H1 (cell line): ENCODE measurements around the gene GAREM2. TPM values are rescaled to one million over a fixed set of nuclear protein-coding genes. Genes with fewer than 3 reads are reported as not detected.
"Not testable (repeated sequence)": the region's sequence is repeated elsewhere in the genome, so short reads cannot be mapped to it uniquely, and the experiment has no call there.

Source experiments
- CTCF ChIA-PET: fragments of 300-600 bp; sonication (Branson Sonifier 250); formaldehyde crosslinking; loops from one replicate; lab custom pipeline; 2021; ENCODE audit not compliant: partially characterized antibody; lab: Charles Lee
- POLR2A ChIA-PET: fragments of 300-600 bp; sonication (Branson Sonifier 250); formaldehyde crosslinking; loops from one replicate; lab custom pipeline; 2021; ENCODE audit warnings: inconsistent platforms; ENCODE audit not compliant: partially characterized antibody; lab: Charles Lee
- DNase-seq, 2 experiments: peaks; one replicate each; pipeline versions ENCODE4 v3.0.0 to v3.0.0-alpha.2; 2010 to 2022; ENCODE audit warnings: low spot score in 2 of 2, low read depth in 1 of 2, mixed read lengths in 1 of 2
- FAIRE-seq: peaks from 2 replicates; lab custom pipeline; 2011; peaks lifted over from hg19 to GRCh38; lab: Jason Lieb, UNC
- H2AFZ ChIP-seq: 2 replicates; pipeline ENCODE4 v1.8.1; 2012; ENCODE audit warnings: low read length, inconsistent platforms
- H2AK5ac ChIP-seq: 2 replicates; pipeline ENCODE4 v1.6.1; 2013; ENCODE audit warnings: low read depth, low read length
- H2BK120ac ChIP-seq: replicated peaks from 2 replicates; pipeline ENCODE3; 2013; ENCODE audit warnings: low read depth, low read length, inconsistent platforms
- H2BK12ac ChIP-seq: 2 replicates; pipeline ENCODE4 v1.6.1; 2013; ENCODE audit warnings: low read depth, low read length
- H2BK15ac ChIP-seq: 2 replicates; pipeline ENCODE4 v1.6.1; 2013; ENCODE audit warnings: low read length
- H2BK20ac ChIP-seq: 2 replicates; pipeline ENCODE4 v1.6.1; 2013; ENCODE audit warnings: low read length
- H2BK5ac ChIP-seq: 2 replicates; pipeline ENCODE4 v1.6.1; 2013; ENCODE audit warnings: low read depth, low read length
- H3K14ac ChIP-seq: 2 replicates; pipeline ENCODE4 v1.6.1; 2013; ENCODE audit warnings: inconsistent platforms; ENCODE audit not compliant: insufficient read length
- H3K18ac ChIP-seq: 2 replicates; pipeline ENCODE4 v1.6.1; 2013; ENCODE audit warnings: low read length; ENCODE audit errors: extremely low read depth
- H3K23ac ChIP-seq: 2 replicates; pipeline ENCODE4 v1.6.1; 2013; ENCODE audit warnings: inconsistent platforms; ENCODE audit not compliant: insufficient read length
- H3K23me2 ChIP-seq: 2 replicates; pipeline ENCODE4 v1.6.1; 2013; ENCODE audit warnings: low read depth, low read length
- H3K27ac ChIP-seq: 2 replicates; pipeline ENCODE4 v1.6.1; 2011; ENCODE audit warnings: low read depth, low read length, inconsistent platforms
- H3K27me3 ChIP-seq, 4 experiments: replicated peaks in 1 of 4; 1 replicate in 1 of 4; 2 replicates in 3 of 4; pipeline versions ENCODE4 v1.6.1 to v1.8.1; 2011 to 2013; ENCODE audit warnings: low read length in 3 of 4, mild to moderate bottlenecking in 3 of 4, inconsistent platforms in 2 of 4, mixed read lengths in 2 of 4, moderate library complexity in 1 of 4; ENCODE audit not compliant: control insufficient read depth in 3 of 4, insufficient read depth in 3 of 4; ENCODE audit errors: extremely low read depth in 1 of 4
- H3K36me3 ChIP-seq, 4 experiments: 2 replicates each; pipeline versions ENCODE4 v1.6.1 to v1.8.1; 2011 to 2013; ENCODE audit warnings: mild to moderate bottlenecking in 4 of 4, low read length in 3 of 4, moderate library complexity in 2 of 4, control low read depth in 1 of 4, inconsistent platforms in 1 of 4; ENCODE audit not compliant: insufficient read depth in 4 of 4, control insufficient read depth in 2 of 4
- H3K4ac ChIP-seq: replicated peaks from 2 replicates; pipeline ENCODE3; 2013; ENCODE audit warnings: low read length, low read depth, mixed read lengths, inconsistent platforms; ENCODE audit not compliant: insufficient read length
- H3K4me1 ChIP-seq, 4 experiments: replicated peaks in 1 of 4; 1 replicate in 1 of 4; 2 replicates in 3 of 4; pipeline versions ENCODE4 v1.6.1 to v1.8.1; 2011 to 2013; ENCODE audit warnings: low read length in 3 of 4, inconsistent platforms in 2 of 4, mixed read lengths in 1 of 4; ENCODE audit not compliant: insufficient read depth in 4 of 4, control insufficient read depth in 3 of 4
- H3K4me2 ChIP-seq, 2 experiments: 2 replicates each; pipeline versions ENCODE4 v1.6.1 to v1.8.1; 2011 to 2013; ENCODE audit warnings: low read depth in 2 of 2, low read length in 2 of 2, control low read depth in 1 of 2, inconsistent platforms in 1 of 2, mild to moderate bottlenecking in 1 of 2; ENCODE audit not compliant: insufficient read depth in 1 of 2
- H3K4me3 ChIP-seq, 4 experiments: fragments of 200-600, 300-600 bp in 1 of 4; sonication (generic), shearing (Covaris generic), sonication (Bioruptor Twin) in 1 of 4; 2 replicates each; pipeline versions ENCODE4 v1.5.1 to v1.8.1; 2011 to 2016; ENCODE audit warnings: low read length in 4 of 4, low read depth in 3 of 4, control low read depth in 2 of 4, inconsistent platforms in 2 of 4, mild to moderate bottlenecking in 2 of 4, mixed read lengths in 1 of 4, moderate library complexity in 1 of 4; ENCODE audit not compliant: insufficient read depth in 2 of 4; ENCODE audit errors: extremely low read depth in 1 of 4
- H3K56ac ChIP-seq: replicated peaks from 2 replicates; pipeline ENCODE3; 2013; ENCODE audit warnings: low read depth, mild to moderate bottlenecking, mixed read lengths, low read length, inconsistent platforms; ENCODE audit not compliant: insufficient read length
- H3K79me1 ChIP-seq: 2 replicates; pipeline ENCODE4 v1.6.1; 2013; ENCODE audit warnings: low read depth, low read length, control low read depth
- H3K79me2 ChIP-seq, 2 experiments: 2 replicates each; pipeline versions ENCODE4 v1.6.1 to v1.8.1; 2012 to 2013; ENCODE audit warnings: low read length in 2 of 2, mild to moderate bottlenecking in 2 of 2, inconsistent platforms in 1 of 2; ENCODE audit not compliant: insufficient read depth in 2 of 2, control insufficient read depth in 1 of 2
- H3K9ac ChIP-seq, 4 experiments: replicated peaks in 1 of 4; 1 replicate in 1 of 4; 2 replicates in 3 of 4; pipeline versions ENCODE4 v1.6.1 to v1.8.1; 2011 to 2013; ENCODE audit warnings: low read depth in 3 of 4, low read length in 3 of 4, control low read depth in 2 of 4, mild to moderate bottlenecking in 2 of 4, moderate library complexity in 2 of 4, inconsistent platforms in 1 of 4; ENCODE audit errors: extremely low read depth in 1 of 4
- H3K9me3 ChIP-seq, 2 experiments: 2 replicates each; pipeline versions ENCODE4 v1.6.1 to v1.8.1; 2012 to 2013; ENCODE audit warnings: mild to moderate bottlenecking in 2 of 2, moderate library complexity in 2 of 2, control low read depth in 1 of 2, inconsistent platforms in 1 of 2, low read depth in 1 of 2, low read length in 1 of 2, mixed read lengths in 1 of 2; ENCODE audit not compliant: insufficient read depth in 2 of 2
- H4K20me1 ChIP-seq, 2 experiments: replicated peaks in 1 of 2; 2 replicates each; pipeline versions ENCODE3 to v1.8.1; 2011 to 2013; ENCODE audit warnings: inconsistent platforms in 2 of 2, low read length in 2 of 2, mild to moderate bottlenecking in 1 of 2; ENCODE audit not compliant: insufficient read depth in 2 of 2, control insufficient read depth in 1 of 2
- H4K5ac ChIP-seq: 2 replicates; pipeline ENCODE4 v1.6.1; 2013; ENCODE audit warnings: low read length, low read depth, mixed read lengths, inconsistent platforms; ENCODE audit not compliant: insufficient read length
- H4K8ac ChIP-seq: 2 replicates; pipeline ENCODE4 v1.8.0; 2013; ENCODE audit warnings: mild to moderate bottlenecking, moderate library complexity, low read length, inconsistent platforms; ENCODE audit not compliant: insufficient read depth; ENCODE audit errors: extremely low read depth
- H4K91ac ChIP-seq: replicated peaks from 2 replicates; pipeline ENCODE3; 2013; ENCODE audit warnings: low read length, mixed read lengths, inconsistent platforms; ENCODE audit not compliant: insufficient read length
- BACH1 ChIP-seq: IDR thresholded peaks from 2 replicates; pipeline ENCODE4 v1.6.1; 2012; ENCODE audit warnings: low read length, improper control_type of control experiment
- JUND ChIP-seq: IDR thresholded peaks from 2 replicates; pipeline ENCODE4 v1.6.1; 2011; ENCODE audit warnings: mild to moderate bottlenecking, improper control_type of control experiment, low read length
- WGBS, 2 experiments: shearing (Covaris generic) in 1 of 2; methylation state at CpG; one replicate each; pipeline versions ENCODE4 v1.1.6 to v1.1.7; 2013 to 2015; ENCODE audit warnings: low lambda C conversion rate in 2 of 2, mixed read lengths in 2 of 2, inconsistent platforms in 1 of 2, low coverage in 1 of 2, missing lambda C conversion rate in 1 of 2; ENCODE audit not compliant: insufficient replicate concordance in 2 of 2, insufficient coverage in 1 of 2, insufficient read length in 1 of 2; ENCODE audit errors: extremely low coverage in 1 of 2, missing lambda C conversion rate in 1 of 2; 5-methylcytosine and 5-hydroxymethylcytosine counted together
- polyA plus RNA-seq, 7 experiments: library from polyadenylated mRNA; depleted of rRNA in 3 of 7; stranded (reverse) in 5 of 7; unstranded in 2 of 7; fragments of >200 nt in 5 of 7; fragments of 200-250 nt in 2 of 7; gene quantifications; 1 replicate in 5 of 7; 2 replicates in 1 of 7; 4 replicates in 1 of 7; pipeline versions ENCODE4 v1.2.1 to v1.2.3, GENCODE V29; 2011 to 2013; ENCODE audit warnings: missing spikeins in 2 of 7, mixed read lengths in 2 of 7
- total RNA-seq: library from RNA; stranded (reverse); fragmentation: NEBNext Ultra II Directional; extraction: Animal tissue kit (Norgen Biotek cat#: 25700); gene quantifications from 2 replicates; pipeline ENCODE4 v1.2.1, GENCODE V29; 2021
- TF ChIP-seq, protein P1 (sequence below): IDR thresholded peaks from 2 replicates; pipeline ENCODE4 v1.6.1; 2012; ENCODE audit warnings: inconsistent platforms

Gene GAREM2
- total and polyA plus RNA-seq, 2 of the 8 experiments (the other 6 are each of a cell fraction or from before 2014, with no cell fraction given), result 19.9 TPM

- TF ChIP-seq, protein P1, sequence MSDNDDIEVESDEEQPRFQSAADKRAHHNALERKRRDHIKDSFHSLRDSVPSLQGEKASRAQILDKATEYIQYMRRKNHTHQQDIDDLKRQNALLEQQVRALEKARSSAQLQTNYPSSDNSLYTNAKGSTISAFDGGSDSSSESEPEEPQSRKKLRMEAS, result no peak
- no peak for TF ChIP-seq BACH1
- no peak for TF ChIP-seq JUND
These were observed 7.5 kb upstream of the GAREM2 start (continued) for GRCh38 chr2:26165403-26165802.

GRCh38 chr2:26166541-26166940 lies 6.3 kb upstream of the GAREM2 start:
- FAIRE-seq, H2AFZ ChIP-seq: not testable (repeated sequence)
- 85% methylated on average over 5 of the region's 6 CpGs; no CpG with 5 or more reads in 1 of the 2 experiments for WGBS, 2 experiments

More at GRCh38 chr2:26166541-26166940, 6.3 kb upstream of the GAREM2 start:
- H3K79me1 ChIP-seq, H4K5ac ChIP-seq, H2BK120ac ChIP-seq, DNase-seq, H4K8ac ChIP-seq, H4K91ac ChIP-seq, H3K18ac ChIP-seq, H3K79me2 ChIP-seq, H2AK5ac ChIP-seq, H3K4ac ChIP-seq, H2BK12ac ChIP-seq, H4K20me1 ChIP-seq, H3K27me3 ChIP-seq, H3K23me2 ChIP-seq, H3K23ac ChIP-seq, H3K36me3 ChIP-seq, H3K27ac ChIP-seq, H3K9ac ChIP-seq, H2BK20ac ChIP-seq, H2BK15ac ChIP-seq, H3K4me1 ChIP-seq, H3K9me3 ChIP-seq, H3K14ac ChIP-seq, H3K4me3 ChIP-seq, H2BK5ac ChIP-seq, H3K4me2 ChIP-seq, H3K56ac ChIP-seq: not testable (repeated sequence)
- ChIA-PET POLR2A (interaction anchor here (1.1 kb wide), 1 partner anchor 9 kb away, joined by 3 read pairs; no protein-coding TSS in a partner anchor), CTCF (interaction anchor here (1.2 to 4.2 kb wide), 2 partner anchors 18 to 79 kb away, joined by 3 to 16 read pairs; no protein-coding TSS in a partner anchor)
